ENCODE data around the gene LIG1. TPM values are rescaled to one million over a fixed set of nuclear protein-coding genes. Genes with fewer than 3 reads are reported as not detected.

LIG1 gene
- total and polyA plus RNA-seq, 2 donors (not counting 3 experiments of a cell fraction or from before 2014, with no cell fraction given), result 64.0 to 94.7 TPM

DNA sequence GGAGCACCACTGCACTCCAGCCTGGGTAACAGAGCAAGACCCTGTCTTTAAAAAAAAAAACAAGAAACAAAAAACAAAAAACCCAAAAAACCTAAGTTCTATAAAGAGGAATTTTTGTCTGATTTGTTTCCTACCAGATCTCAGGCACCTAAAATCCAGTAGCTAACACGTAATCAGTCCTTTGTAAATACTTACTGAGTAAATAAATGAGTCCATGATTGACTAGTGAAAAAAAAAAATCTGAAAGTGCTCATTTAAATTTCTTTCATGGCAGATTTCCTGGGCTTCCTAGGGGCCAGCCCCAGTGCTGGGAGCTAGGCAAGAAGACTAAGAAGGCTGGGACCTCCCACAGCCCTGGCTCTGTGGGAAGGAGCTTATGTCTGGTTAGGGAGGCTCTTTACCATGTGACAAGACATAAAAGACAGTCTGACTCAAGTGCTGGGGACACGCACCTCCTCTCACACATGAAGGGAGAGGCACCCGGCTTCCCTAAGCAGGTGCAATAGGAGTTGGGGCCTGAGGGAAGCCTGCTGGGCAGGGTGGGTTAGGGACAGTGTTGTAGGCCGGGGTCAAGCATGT, 22.5 kb downstream of the LIG1 start:
- Histone ChIP-seq H3K4me1 (ENCODE audit: control insufficient read depth, extremely low read depth, insufficient read depth, low read length) (peaks cover 3% of the 10 kb centered on the region), H3K9me1 (replicated peaks; ENCODE audit: control insufficient read depth, extremely low read depth, insufficient read depth, low read length) (no peaks in the 10 kb centered on the region), H4K20me1 (replicated peaks; ENCODE audit: control insufficient read depth, extremely low read depth, insufficient read depth, low read length) (no peaks in the 10 kb centered on the region), H3K79me2 (ENCODE audit: control insufficient read depth, insufficient read depth, low read length) (no peaks in the 10 kb centered on the region), H3K27ac (ENCODE audit: insufficient read depth, low read depth, low read length) (no peak overlapping the region), H3K9me3 (replicated peaks; ENCODE audit: control insufficient read depth, insufficient read depth, low read length) (no peaks in the 10 kb centered on the region), H3K36me3 (ENCODE audit: control insufficient read depth in 2 of 2, extremely low read depth in 1 of 2, insufficient read depth in 2 of 2, low read length in 2 of 2) (peaks cover 0 to 2% of the 10 kb centered on the region in 2 experiments), H3K27me3 (ENCODE audit: control insufficient read depth in 2 of 2, insufficient read depth in 2 of 2, low read length in 2 of 2) (no peaks in the 10 kb centered on the region), H3K4me3 (replicated peaks in 1 of 3; ENCODE audit: insufficient read depth in 1 of 3, low read depth in 1 of 3, low read length in 3 of 3) (no peak overlapping the region), H3K9ac (replicated peaks; ENCODE audit: extremely low read depth, insufficient read depth, low read length) (no peak overlapping the region), H3K4me2 (ENCODE audit: insufficient read depth, low read length) (no peak overlapping the region), H2AFZ (ENCODE audit: low read depth, low read length) (no peak overlapping the region)
- no TSS peak for BruUV-seq (replicated peaks)
- no peak for DNase-seq (ENCODE audit: low read depth, low spot score)
- CTCF ChIA-PET, result interaction anchor here (0.7 to 1.6 kb wide), 3 partner anchors 22 to 186 kb away, joined by 3 to 7 read pairs (median 4); no protein-coding TSS in a partner anchor
- FAIRE-seq, result no peak
- intact Hi-C loops (cut with micrococcal nuclease), result no loop called here
- dilution Hi-C loops (cut with MboI; ENCODE audit: extremely low pct_ligation_motif_present, low sequenced_read_pairs), result no loop called here
- POLR2A ChIA-PET, result no interaction called here
- no peak for TF ChIP-seq EZH2 (IDR thresholded peaks at IDR 0.05; ENCODE audit: borderline replicate concordance, low read depth, low read length, severe bottlenecking)
- TF ChIP-seq FOS (IDR thresholded peaks at IDR 0.05; ENCODE audit: borderline replicate concordance, insufficient read depth, low read length), result no peak
- TF ChIP-seq, protein P1, sequence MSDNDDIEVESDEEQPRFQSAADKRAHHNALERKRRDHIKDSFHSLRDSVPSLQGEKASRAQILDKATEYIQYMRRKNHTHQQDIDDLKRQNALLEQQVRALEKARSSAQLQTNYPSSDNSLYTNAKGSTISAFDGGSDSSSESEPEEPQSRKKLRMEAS (IDR thresholded peaks at IDR 0.05; ENCODE audit: insufficient read depth, insufficient read length), result no peak
- no peak for TF ChIP-seq GATA2 (IDR thresholded peaks at IDR 0.05; ENCODE audit: insufficient read depth, insufficient read length, low read depth, low read length)
- no peak for TF ChIP-seq POLR2A (IDR thresholded peaks at IDR 0.05; ENCODE audit: low read depth, low read length)
- TF ChIP-seq MYC (IDR thresholded peaks at IDR 0.05; ENCODE audit: low read depth, low read length), result no peak
- TF ChIP-seq, protein P2, sequence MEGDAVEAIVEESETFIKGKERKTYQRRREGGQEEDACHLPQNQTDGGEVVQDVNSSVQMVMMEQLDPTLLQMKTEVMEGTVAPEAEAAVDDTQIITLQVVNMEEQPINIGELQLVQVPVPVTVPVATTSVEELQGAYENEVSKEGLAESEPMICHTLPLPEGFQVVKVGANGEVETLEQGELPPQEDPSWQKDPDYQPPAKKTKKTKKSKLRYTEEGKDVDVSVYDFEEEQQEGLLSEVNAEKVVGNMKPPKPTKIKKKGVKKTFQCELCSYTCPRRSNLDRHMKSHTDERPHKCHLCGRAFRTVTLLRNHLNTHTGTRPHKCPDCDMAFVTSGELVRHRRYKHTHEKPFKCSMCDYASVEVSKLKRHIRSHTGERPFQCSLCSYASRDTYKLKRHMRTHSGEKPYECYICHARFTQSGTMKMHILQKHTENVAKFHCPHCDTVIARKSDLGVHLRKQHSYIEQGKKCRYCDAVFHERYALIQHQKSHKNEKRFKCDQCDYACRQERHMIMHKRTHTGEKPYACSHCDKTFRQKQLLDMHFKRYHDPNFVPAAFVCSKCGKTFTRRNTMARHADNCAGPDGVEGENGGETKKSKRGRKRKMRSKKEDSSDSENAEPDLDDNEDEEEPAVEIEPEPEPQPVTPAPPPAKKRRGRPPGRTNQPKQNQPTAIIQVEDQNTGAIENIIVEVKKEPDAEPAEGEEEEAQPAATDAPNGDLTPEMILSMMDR (IDR thresholded peaks at IDR 0.05; ENCODE audit: extremely low read depth in 1 of 2, insufficient read depth in 1 of 2, low read depth in 1 of 2, low read length in 2 of 2), result no peak
- TF ChIP-seq JUN (IDR thresholded peaks at IDR 0.05; ENCODE audit: borderline replicate concordance, insufficient read depth, insufficient read length, low read depth), result no peak
- TF ChIP-seq POLR2AphosphoS5 (IDR thresholded peaks at IDR 0.05; ENCODE audit: insufficient read depth, low read depth, low read length), result no peak

Measured in endothelial cell of umbilical vein (primary cell).